CD14-positive monocyte (primary cell): ENCODE results near the gene PNISR. TPM values are rescaled to one million over a fixed set of nuclear protein-coding genes. Genes with fewer than 3 reads are reported as not detected.

Source experiments
- DNase-seq, 3 donors: peaks; one replicate each; pipeline ENCODE4 v3.0.0-alpha.2; 2011 to 2022
- H2AFZ ChIP-seq: 2 replicates; pipeline ENCODE4 v1.6.0; 2012; ENCODE audit warnings: mild to moderate bottlenecking, low read depth, low read length, inconsistent platforms; ENCODE audit not compliant: insufficient read depth, poor library complexity, severe bottlenecking
- H3K27ac ChIP-seq, 2 donors: 1 replicate in 1 of 2; 2 replicates in 1 of 2; pipeline ENCODE4 v1.5.1; 2012 to 2013; ENCODE audit warnings: low read length in 2 of 2, control low read depth in 1 of 2, inconsistent platforms in 1 of 2, low read depth in 1 of 2, mild to moderate bottlenecking in 1 of 2
- H3K27me3 ChIP-seq, 2 donors: one replicate each; pipeline versions ENCODE4 v1.6.0 to v1.6.1; 2011 to 2013; ENCODE audit warnings: low read length in 2 of 2; ENCODE audit not compliant: control insufficient read depth in 2 of 2, insufficient read depth in 2 of 2
- H3K36me3 ChIP-seq, 2 donors: replicated peaks in 1 of 2; 1 replicate in 1 of 2; 2 replicates in 1 of 2; pipeline versions ENCODE4 v1.5.1 to v1.6.1; 2012 to 2013; ENCODE audit warnings: low read length in 2 of 2, control low read depth in 1 of 2, inconsistent platforms in 1 of 2, mild to moderate bottlenecking in 1 of 2; ENCODE audit not compliant: insufficient read depth in 2 of 2, control insufficient read depth in 1 of 2
- H3K4me1 ChIP-seq, 2 donors: 1 replicate in 1 of 2; 2 replicates in 1 of 2; pipeline versions ENCODE4 v1.5.1 to v1.6.1; 2012 to 2013; ENCODE audit warnings: low read length in 2 of 2, control low read depth in 1 of 2, inconsistent platforms in 1 of 2, mild to moderate bottlenecking in 1 of 2, moderate library complexity in 1 of 2; ENCODE audit not compliant: insufficient read depth in 2 of 2, control insufficient read depth in 1 of 2
- H3K4me2 ChIP-seq: replicated peaks from 2 replicates; pipeline ENCODE3; 2012; ENCODE audit warnings: low read length, moderate library complexity, mild to moderate bottlenecking; ENCODE audit not compliant: poor library complexity, severe bottlenecking; ENCODE audit errors: extremely low read depth
- H3K4me3 ChIP-seq, 3 experiments: fragments of 200-600 bp in 1 of 3; sonication (generic) in 1 of 3; replicated peaks in 1 of 3; 1 replicate in 2 of 3; 2 replicates in 1 of 3; pipeline ENCODE4 v1.5.1; 2011 to 2013; ENCODE audit warnings: low read length in 3 of 3, mild to moderate bottlenecking in 3 of 3, control low read depth in 2 of 3, low read depth in 2 of 3, inconsistent platforms in 1 of 3, moderate library complexity in 1 of 3
- H3K79me2 ChIP-seq: 2 replicates; pipeline ENCODE4 v1.6.0; 2012; ENCODE audit warnings: mild to moderate bottlenecking, control low read depth, inconsistent platforms, low read length, moderate library complexity; ENCODE audit not compliant: insufficient read depth
- H3K9ac ChIP-seq: 2 replicates; pipeline ENCODE4 v1.6.0; 2017; ENCODE audit warnings: low read length, mild to moderate bottlenecking; ENCODE audit not compliant: insufficient read depth, poor library complexity, severe bottlenecking
- H3K9me3 ChIP-seq, 2 donors: replicated peaks in 1 of 2; 1 replicate in 1 of 2; 2 replicates in 1 of 2; pipeline versions ENCODE4 v1.5.1 to v1.6.1; 2012 to 2013; ENCODE audit warnings: low read length in 2 of 2, control low read depth in 1 of 2; ENCODE audit not compliant: control insufficient read depth in 1 of 2, insufficient read depth in 1 of 2
- H4K20me1 ChIP-seq: 2 replicates; pipeline ENCODE4 v1.6.0; 2012; ENCODE audit warnings: mild to moderate bottlenecking, low read length, control low read depth, moderate library complexity; ENCODE audit not compliant: insufficient read depth
- H3K27ac Mint-ChIP-seq, 7 donors: one replicate each; pipeline ENCODE4 v1.8.0; 2020; ENCODE audit warnings: mild to moderate bottlenecking in 7 of 7, mixed read lengths in 7 of 7, moderate library complexity in 6 of 7, inconsistent platforms in 2 of 7
- H3K27me3 Mint-ChIP-seq, 3 donors: one replicate each; pipeline ENCODE4 v1.8.0; 2021 to 2022; ENCODE audit warnings: low read depth in 3 of 3, mild to moderate bottlenecking in 3 of 3, mixed read lengths in 3 of 3, moderate library complexity in 3 of 3, inconsistent platforms in 1 of 3
- H3K36me3 Mint-ChIP-seq, 2 donors: one replicate each; pipeline ENCODE4 v1.8.0; 2020; ENCODE audit warnings: mixed read lengths in 2 of 2, inconsistent platforms in 1 of 2, mild to moderate bottlenecking in 1 of 2
- H3K4me1 Mint-ChIP-seq: one replicate; pipeline ENCODE4 v1.8.0; 2020; ENCODE audit warnings: mild to moderate bottlenecking, mixed read lengths
- H3K4me3 Mint-ChIP-seq, 2 donors: one replicate each; pipeline ENCODE4 v1.8.0; 2020; ENCODE audit warnings: mild to moderate bottlenecking in 2 of 2, mixed read lengths in 2 of 2, moderate library complexity in 1 of 2
- H3K9me3 Mint-ChIP-seq, 7 donors: one replicate each; pipeline ENCODE4 v1.8.0; 2020 to 2022; ENCODE audit warnings: mixed read lengths in 7 of 7, mild to moderate bottlenecking in 6 of 7, moderate library complexity in 6 of 7, inconsistent platforms in 2 of 7
- CTCF ChIP-seq: fragments of 200-600 bp; IDR thresholded peaks from one replicate; pipeline ENCODE4 v1.8.0; 2022; ENCODE audit warnings: antibody characterized with exemption, mild to moderate bottlenecking
- WGBS: methylation state at CpG from one replicate; pipeline ENCODE4 v1.1.5; 2013; ENCODE audit warnings: missing lambda C conversion rate; ENCODE audit not compliant: insufficient coverage; 5-methylcytosine and 5-hydroxymethylcytosine counted together
- intact Hi-C, 2 donors: fragments of 100-400 bp; cut with micrococcal nuclease; formaldehyde crosslinking; loops; one replicate each; pipeline versions ENCODE4 v1.15.0 to v1.15.1; 2023
- polyA plus RNA-seq, 3 donors: library from polyadenylated mRNA; depleted of rRNA in 1 of 3; unstranded in 2 of 3; stranded (reverse) in 1 of 3; fragments of 300-500 nt in 2 of 3; fragments of >200 nt in 1 of 3; fragmentation: Illumina TruSeq in 2 of 3; gene quantifications; 1 replicate in 2 of 3; 2 replicates in 1 of 3; pipeline ENCODE4 v1.2.3, GENCODE V29; 2012 to 2021

PNISR gene
- polyA plus RNA-seq, 3 donors = 28.9 to 75.4 (median 33.9) TPM

- TF ChIP-seq CTCF = no peak
- DNase-seq = no peak
- H3K4me1 Mint-ChIP-seq = peaks cover 7% of the 10 kb centered on the region
- peaks cover 33 to 51% of the 10 kb centered on the region in 2 donors for H3K36me3 ChIP-seq
- H3K27ac Mint-ChIP-seq = no peak overlapping the region
- no peaks in the 10 kb centered on the region for H3K27me3 ChIP-seq
- intact Hi-C loops = no loop called here
- H3K4me3 Mint-ChIP-seq = no peak overlapping the region
- peaks cover 98% of the 10 kb centered on the region for H3K79me2 ChIP-seq
- no peaks in the 10 kb centered on the region for H3K9me3 Mint-ChIP-seq
- peaks cover 33 to 48% of the 10 kb centered on the region in 2 donors for H3K36me3 Mint-ChIP-seq
- H4K20me1 ChIP-seq = peaks cover 100% of the 10 kb centered on the region
- no peak overlapping the region for H2AFZ ChIP-seq
- H3K27ac ChIP-seq = no peak overlapping the region
- no peak overlapping the region for H3K4me3 ChIP-seq
- no peak overlapping the region for H3K4me2 ChIP-seq
- no peaks in the 10 kb centered on the region for H3K27me3 Mint-ChIP-seq
- H3K4me1 ChIP-seq = no peaks in the 10 kb centered on the region
- H3K9me3 ChIP-seq = no peaks in the 10 kb centered on the region
- H3K9ac ChIP-seq = no peak overlapping the region
Measured at GRCh38 chr6:99415446-99415845, 9.7 kb downstream of the PNISR start.

GRCh38 chr6:99412065-99412464 is 13.0 kb downstream of the PNISR start:
- WGBS = no CpG with 5 or more reads among the region's 1 CpG
- Histone ChIP-seq H3K4me2 (no peak overlapping the region), H3K4me1 (no peaks in the 10 kb centered on the region), H3K4me3 (no peak overlapping the region), H3K27me3 (no peaks in the 10 kb centered on the region), H3K9me3 (no peaks in the 10 kb centered on the region), H2AFZ (no peak overlapping the region), H3K27ac (no peak overlapping the region), H3K79me2 (peaks cover 69% of the 10 kb centered on the region), H4K20me1 (peaks cover 95% of the 10 kb centered on the region), H3K36me3 (peaks cover 65 to 84% of the 10 kb centered on the region in 2 donors), H3K9ac (no peak overlapping the region)
- intact Hi-C loops = no loop called here
- H3K27ac Mint-ChIP-seq = peak overlapping the region in 3 of 7 donors; percentile 17 to 71 (median 55)
- peaks cover 2% of the 10 kb centered on the region for H3K4me1 Mint-ChIP-seq
- no peak for TF ChIP-seq CTCF
- H3K4me3 Mint-ChIP-seq = no peak overlapping the region
- H3K9me3 Mint-ChIP-seq = no peaks in the 10 kb centered on the region
- H3K36me3 Mint-ChIP-seq = peaks cover 57 to 66% of the 10 kb centered on the region in 2 donors
- H3K27me3 Mint-ChIP-seq = no peaks in the 10 kb centered on the region
- DNase-seq = no peak
